ENCODE measurements around the gene OMD. TPM values are rescaled to one million over a fixed set of nuclear protein-coding genes. Genes with fewer than 3 reads are reported as not detected.
A peak's percentile ranks its signal among the peaks of the same experiment; 100 is the strongest.

The OMD gene
- total and polyA plus RNA-seq, 9 of the 15 experiments (the other 6 are each of a cell fraction or from before 2014, with no cell fraction given): 0.21 TPM; not detected in 8

DNA sequence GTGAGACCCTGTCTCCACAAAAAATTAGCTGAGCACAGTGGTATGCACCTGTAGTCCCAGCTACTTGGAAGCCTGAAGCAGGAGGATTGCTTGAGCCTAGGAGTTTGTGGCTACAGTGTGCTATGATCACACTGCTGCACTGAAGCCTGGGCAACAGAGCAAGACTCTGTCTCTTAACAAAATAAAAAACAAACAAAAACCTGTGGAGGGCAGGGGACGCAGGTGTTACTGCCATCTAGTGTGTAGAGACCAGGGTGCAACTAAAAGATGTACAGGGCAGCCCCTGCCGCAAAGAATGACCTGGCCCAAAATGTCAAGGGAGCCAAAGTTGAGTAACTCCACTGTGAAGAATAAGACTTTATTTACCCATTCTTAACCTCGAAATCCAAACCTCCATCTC is 30.9 kb upstream of the OMD start:
- no TSS peak for BruUV-seq (replicated peaks)
- Histone ChIP-seq H2AFZ (ENCODE audit: low read depth, low read length) (no peak overlapping the region), H3K4me3 (no peak overlapping the region), H3K79me2 (ENCODE audit: control insufficient read depth, insufficient read depth, low read length) (no peaks in the 10 kb centered on the region), H3K4me2 (ENCODE audit: insufficient read depth, low read length) (no peak overlapping the region), H3K9ac (ENCODE audit: insufficient read depth in 1 of 2, low read depth in 2 of 2, low read length in 2 of 2) (no peak overlapping the region), H3K27me3 (ENCODE audit: control insufficient read depth in 2 of 2, insufficient read depth in 2 of 2, low read length in 2 of 2) (no peaks in the 10 kb centered on the region), H3K9me1 (ENCODE audit: control insufficient read depth, insufficient read depth, low read length) (no peaks in the 10 kb centered on the region), H3K4me1 (replicated peaks in 1 of 2; ENCODE audit: control insufficient read depth in 2 of 2, insufficient read depth in 2 of 2, low read length in 2 of 2) (no peaks in the 10 kb centered on the region), H3K9me3 (replicated peaks; ENCODE audit: control insufficient read depth, insufficient read depth, low read depth, low read length) (no peaks in the 10 kb centered on the region), H3K27ac (ENCODE audit: extremely low read depth, low read depth, low read length) (no peak overlapping the region), H3K36me3 (ENCODE audit: control insufficient read depth, insufficient read depth, low read length) (no peaks in the 10 kb centered on the region), H4K20me1 (replicated peaks; ENCODE audit: control insufficient read depth, insufficient read depth, low read length) (no peaks in the 10 kb centered on the region)
- ChIA-PET CTCF (ENCODE audit: low intra/inter-chr PET ratio) (no interaction called here), POLR2A (no interaction called here)
- intact Hi-C loops (cut with micrococcal nuclease) (no loop called here), in situ Hi-C loops (cut with MboI) (no loop called here)
- DNase-seq (ENCODE audit: extremely low read depth in 1 of 4, low spot score in 3 of 4): peak in 2 of 4 experiments; percentile 30 to 44
- peak; percentile 54 for FAIRE-seq
- 3% methylated on average over 3 of the region's 3 CpGs for WGBS (ENCODE audit: insufficient coverage, low coverage, missing lambda C conversion rate)
- ATAC-seq: peak; percentile 87
- TF ChIP-seq, protein P1, sequence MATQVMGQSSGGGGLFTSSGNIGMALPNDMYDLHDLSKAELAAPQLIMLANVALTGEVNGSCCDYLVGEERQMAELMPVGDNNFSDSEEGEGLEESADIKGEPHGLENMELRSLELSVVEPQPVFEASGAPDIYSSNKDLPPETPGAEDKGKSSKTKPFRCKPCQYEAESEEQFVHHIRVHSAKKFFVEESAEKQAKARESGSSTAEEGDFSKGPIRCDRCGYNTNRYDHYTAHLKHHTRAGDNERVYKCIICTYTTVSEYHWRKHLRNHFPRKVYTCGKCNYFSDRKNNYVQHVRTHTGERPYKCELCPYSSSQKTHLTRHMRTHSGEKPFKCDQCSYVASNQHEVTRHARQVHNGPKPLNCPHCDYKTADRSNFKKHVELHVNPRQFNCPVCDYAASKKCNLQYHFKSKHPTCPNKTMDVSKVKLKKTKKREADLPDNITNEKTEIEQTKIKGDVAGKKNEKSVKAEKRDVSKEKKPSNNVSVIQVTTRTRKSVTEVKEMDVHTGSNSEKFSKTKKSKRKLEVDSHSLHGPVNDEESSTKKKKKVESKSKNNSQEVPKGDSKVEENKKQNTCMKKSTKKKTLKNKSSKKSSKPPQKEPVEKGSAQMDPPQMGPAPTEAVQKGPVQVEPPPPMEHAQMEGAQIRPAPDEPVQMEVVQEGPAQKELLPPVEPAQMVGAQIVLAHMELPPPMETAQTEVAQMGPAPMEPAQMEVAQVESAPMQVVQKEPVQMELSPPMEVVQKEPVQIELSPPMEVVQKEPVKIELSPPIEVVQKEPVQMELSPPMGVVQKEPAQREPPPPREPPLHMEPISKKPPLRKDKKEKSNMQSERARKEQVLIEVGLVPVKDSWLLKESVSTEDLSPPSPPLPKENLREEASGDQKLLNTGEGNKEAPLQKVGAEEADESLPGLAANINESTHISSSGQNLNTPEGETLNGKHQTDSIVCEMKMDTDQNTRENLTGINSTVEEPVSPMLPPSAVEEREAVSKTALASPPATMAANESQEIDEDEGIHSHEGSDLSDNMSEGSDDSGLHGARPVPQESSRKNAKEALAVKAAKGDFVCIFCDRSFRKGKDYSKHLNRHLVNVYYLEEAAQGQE (IDR thresholded peaks at IDR 0.05; ENCODE audit: borderline replicate concordance): peak; percentile 25; the same call in 1 of the 2 replicates
- TF ChIP-seq, protein P1 (CRISPR knock-in tag; IDR thresholded peaks at IDR 0.05; ENCODE audit: low read depth): no peak
- TF ChIP-seq, protein P2, sequence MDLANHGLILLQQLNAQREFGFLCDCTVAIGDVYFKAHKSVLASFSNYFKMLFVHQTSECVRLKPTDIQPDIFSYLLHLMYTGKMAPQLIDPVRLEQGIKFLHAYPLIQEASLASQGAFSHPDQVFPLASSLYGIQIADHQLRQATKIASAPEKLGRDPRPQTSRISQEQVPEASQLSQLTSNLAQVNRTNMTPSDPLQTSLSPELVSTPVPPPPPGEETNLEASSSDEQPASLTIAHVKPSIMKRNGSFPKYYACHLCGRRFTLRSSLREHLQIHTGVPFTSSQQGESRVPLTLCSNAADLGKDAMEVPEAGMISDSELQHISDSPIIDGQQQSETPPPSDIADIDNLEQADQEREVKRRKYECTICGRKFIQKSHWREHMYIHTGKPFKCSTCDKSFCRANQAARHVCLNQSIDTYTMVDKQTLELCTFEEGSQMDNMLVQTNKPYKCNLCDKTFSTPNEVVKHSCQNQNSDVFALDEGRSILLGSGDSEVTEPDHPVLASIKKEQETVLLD (IDR thresholded peaks at IDR 0.05): no peak
- TF ChIP-seq, protein P3, sequence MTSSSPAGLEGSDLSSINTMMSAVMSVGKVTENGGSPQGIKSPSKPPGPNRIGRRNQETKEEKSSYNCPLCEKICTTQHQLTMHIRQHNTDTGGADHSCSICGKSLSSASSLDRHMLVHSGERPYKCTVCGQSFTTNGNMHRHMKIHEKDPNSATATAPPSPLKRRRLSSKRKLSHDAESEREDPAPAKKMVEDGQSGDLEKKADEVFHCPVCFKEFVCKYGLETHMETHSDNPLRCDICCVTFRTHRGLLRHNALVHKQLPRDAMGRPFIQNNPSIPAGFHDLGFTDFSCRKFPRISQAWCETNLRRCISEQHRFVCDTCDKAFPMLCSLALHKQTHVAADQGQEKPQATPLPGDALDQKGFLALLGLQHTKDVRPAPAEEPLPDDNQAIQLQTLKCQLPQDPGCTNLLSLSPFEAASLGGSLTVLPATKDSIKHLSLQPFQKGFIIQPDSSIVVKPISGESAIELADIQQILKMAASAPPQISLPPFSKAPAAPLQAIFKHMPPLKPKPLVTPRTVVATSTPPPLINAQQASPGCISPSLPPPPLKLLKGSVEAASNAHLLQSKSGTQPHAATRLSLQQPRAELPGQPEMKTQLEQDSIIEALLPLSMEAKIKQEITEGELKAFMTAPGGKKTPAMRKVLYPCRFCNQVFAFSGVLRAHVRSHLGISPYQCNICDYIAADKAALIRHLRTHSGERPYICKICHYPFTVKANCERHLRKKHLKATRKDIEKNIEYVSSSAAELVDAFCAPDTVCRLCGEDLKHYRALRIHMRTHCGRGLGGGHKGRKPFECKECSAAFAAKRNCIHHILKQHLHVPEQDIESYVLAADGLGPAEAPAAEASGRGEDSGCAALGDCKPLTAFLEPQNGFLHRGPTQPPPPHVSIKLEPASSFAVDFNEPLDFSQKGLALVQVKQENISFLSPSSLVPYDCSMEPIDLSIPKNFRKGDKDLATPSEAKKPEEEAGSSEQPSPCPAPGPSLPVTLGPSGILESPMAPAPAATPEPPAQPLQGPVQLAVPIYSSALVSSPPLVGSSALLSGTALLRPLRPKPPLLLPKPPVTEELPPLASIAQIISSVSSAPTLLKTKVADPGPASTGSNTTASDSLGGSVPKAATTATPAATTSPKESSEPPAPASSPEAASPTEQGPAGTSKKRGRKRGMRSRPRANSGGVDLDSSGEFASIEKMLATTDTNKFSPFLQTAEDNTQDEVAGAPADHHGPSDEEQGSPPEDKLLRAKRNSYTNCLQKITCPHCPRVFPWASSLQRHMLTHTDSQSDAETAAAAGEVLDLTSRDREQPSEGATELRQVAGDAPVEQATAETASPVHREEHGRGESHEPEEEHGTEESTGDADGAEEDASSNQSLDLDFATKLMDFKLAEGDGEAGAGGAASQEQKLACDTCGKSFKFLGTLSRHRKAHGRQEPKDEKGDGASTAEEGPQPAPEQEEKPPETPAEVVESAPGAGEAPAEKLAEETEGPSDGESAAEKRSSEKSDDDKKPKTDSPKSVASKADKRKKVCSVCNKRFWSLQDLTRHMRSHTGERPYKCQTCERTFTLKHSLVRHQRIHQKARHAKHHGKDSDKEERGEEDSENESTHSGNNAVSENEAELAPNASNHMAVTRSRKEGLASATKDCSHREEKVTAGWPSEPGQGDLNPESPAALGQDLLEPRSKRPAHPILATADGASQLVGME (CRISPR knock-in tag; IDR thresholded peaks at IDR 0.05): no peak
- TF ChIP-seq CCNT2 (IDR thresholded peaks at IDR 0.05; ENCODE audit: borderline replicate concordance, extremely low read depth, insufficient read length, low read depth, low read length): no peak
- no peak for TF ChIP-seq HDAC8 (tag; IDR thresholded peaks at IDR 0.05)
